HG03571 (cell line): ENCODE results near the gene ZNF483.
"Not testable (repeated sequence)": the region's sequence is repeated elsewhere in the genome, so short reads cannot be mapped to it uniquely, and the experiment has no call there.

Source experiments
- ATAC-seq: cut with Tn5 transposase; IDR thresholded peaks from one replicate; pipeline ENCODE4 v1.9.1; 2021; ENCODE audit not compliant: unreplicated experiment

Gene ZNF483

DNA sequence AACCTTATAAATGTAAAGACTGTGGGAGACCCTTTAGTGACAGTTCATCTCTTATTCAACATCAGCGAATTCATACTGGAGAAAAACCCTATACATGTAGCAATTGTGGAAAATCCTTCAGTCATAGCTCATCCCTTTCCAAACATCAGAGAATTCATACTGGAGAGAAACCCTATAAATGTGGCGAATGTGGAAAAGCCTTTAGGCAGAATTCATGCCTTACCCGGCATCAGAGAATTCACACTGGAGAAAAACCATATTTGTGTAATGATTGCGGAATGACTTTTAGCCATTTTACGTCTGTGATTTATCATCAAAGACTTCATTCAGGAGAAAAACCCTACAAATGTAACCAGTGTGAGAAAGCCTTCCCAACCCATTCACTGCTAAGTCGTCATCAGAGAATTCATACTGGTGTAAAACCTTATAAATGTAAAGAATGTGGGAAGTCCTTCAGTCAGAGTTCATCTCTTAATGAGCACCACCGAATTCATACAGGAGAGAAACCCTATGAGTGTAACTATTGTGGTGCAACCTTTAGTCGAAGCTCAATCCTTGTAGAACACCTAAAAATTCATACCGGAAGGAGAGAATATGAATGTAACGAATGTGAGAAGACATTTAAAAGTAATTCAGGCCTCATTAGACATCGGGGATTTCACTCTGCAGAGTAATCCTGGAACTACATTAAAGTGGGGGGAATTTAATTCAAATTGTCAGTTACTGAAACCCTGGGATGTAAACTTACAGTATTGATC, 17.7 kb downstream of the ZNF483 start:
- no peak for ATAC-seq

DNA sequence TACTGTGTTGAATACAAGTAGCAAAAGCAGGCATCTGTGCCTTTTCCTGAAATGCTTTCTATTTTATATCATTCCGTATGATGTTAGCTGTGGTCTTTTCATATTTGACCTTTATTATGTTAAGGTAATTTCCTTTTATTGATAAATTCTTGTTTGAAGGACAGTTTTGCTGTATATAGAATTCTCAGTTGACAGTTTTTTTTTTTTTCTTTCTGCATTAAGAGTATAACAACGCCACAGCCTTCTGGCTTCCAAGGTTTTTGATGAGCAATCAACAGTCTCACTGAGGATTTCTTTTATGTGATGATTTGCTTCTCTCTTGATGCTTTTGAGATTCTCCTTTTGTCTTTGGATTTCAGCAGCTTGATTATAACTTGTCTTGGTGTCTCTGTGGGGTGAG, 23.6 kb downstream of the ZNF483 start:
- ATAC-seq = no peak

GRCh38 chr9:111555425-111555824, 30.4 kb downstream of the ZNF483 start:
- not testable (repeated sequence) for ATAC-seq

GRCh38 chr9:111559000-111559610, 34.1 kb downstream of the ZNF483 start:
- ATAC-seq = no peak

- ATAC-seq = no peak
These were observed 36.3 kb downstream of the ZNF483 start for GRCh38 chr9:111561165-111561719.

GRCh38 chr9:111566234-111566633, 41.3 kb downstream of the ZNF483 start:
- ATAC-seq = no peak

- ATAC-seq = not testable (repeated sequence)
These were observed 43.1 kb downstream of the ZNF483 start for GRCh38 chr9:111568127-111568526.

DNA sequence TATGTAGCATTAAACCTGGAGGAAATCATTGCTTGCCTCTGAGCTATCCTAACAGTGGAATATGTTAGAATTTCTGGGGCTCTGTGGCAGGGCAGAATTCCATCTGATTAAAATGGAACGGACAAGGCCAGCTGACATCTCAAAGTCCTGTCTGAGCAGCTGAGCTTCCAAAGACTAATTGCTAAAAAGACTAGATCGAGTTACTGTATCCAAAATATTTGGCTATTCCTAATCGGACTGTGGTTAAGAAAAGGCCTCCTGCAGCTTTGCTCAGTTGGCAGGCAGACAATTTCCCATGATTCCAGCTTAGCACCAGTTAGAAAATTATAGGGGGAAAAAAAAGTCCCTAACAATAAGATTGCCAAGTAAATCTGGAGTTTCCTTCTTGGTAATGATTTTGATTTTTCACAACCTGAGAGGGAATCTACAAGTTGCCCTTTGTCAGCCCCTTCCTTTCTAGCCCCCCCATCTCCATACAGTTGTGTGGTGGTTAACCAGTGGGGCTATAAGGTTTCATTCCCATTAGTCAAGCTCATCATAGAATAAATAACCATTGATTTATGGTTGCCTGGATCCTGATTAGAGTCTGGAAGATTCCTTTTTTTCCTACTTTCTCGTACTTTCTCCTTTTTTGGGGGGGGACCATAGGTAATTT, 48.1 kb downstream of the ZNF483 start:
- no peak for ATAC-seq

- no peak for ATAC-seq
These were observed 57.9 kb downstream of the ZNF483 start for GRCh38 chr9:111582888-111583287.

DNA sequence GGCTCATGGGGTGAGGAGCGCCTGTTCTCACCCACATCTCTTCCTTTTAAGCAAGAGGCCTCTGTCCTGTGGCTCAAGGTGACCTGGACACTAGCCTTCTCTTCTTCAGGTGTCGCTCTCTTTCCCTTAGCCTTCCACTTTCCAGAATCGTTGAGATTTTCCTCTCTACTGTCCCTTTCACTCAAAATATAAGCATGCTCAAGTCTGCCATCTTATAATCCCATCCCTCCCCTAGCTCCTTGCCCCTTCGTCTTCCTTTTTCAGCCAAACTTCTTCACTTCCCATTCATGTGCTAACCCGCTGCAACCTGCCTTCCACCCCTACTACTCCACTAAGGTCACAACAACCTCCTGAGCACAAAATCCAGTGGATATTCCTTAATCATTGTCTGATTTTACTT, 61.4 kb downstream of the ZNF483 start:
- ATAC-seq = no peak

DNA sequence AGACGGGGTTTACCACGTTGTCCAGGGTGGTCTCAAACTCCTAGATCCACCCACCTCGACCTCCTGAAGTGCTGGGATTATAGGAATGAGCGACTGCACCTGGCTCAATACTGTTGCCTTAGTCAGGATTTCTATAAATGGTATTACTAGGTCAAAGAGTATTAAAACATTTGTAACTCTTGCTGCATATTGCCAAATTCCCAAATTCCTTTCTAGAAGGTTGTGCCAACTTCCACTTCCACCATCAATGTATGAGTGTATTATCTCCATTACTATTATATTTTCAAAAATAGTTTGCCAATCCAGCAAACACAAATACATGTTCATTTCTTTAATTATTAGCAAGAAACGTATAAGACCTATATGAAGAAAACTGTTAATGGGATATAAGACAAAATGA, 63.9 kb downstream of the ZNF483 start:
- no peak for ATAC-seq

- peak; percentile 54 for ATAC-seq
These were observed 73.1 kb downstream of the ZNF483 start for GRCh38 chr9:111597852-111598732.

- no peak for ATAC-seq
These were observed 73.7 kb downstream of the ZNF483 start for GRCh38 chr9:111598733-111599091.

GRCh38 chr9:111599092-111599954, 74.3 kb downstream of the ZNF483 start, which contains the start of gene PTGR1:
Gene PTGR1, minus strand, starts transcription at chr9:111599647. Its CDS starts 2,225 bp downstream, at chr9:111597422.
- ATAC-seq = no peak

DNA sequence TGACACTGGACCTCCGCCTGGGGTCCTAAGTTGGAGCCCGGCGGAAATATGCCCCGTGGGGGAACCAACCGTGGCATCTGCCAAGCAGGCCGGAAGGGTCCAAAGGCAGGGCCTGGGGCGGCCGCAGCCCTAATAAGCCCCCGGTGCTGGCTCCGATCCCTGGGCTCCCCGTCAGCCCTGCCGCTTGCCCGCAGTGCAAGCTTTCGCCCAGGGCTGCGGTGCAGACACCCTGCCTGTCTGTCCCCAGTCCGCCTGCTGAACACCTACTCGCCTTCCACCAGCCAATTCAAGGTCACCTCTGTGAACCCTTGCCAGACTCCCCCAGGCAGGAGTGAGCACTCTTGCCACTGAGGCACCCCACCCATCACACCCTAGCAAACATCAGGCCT, 75.0 kb downstream of the ZNF483 start:
- no peak for ATAC-seq

DNA sequence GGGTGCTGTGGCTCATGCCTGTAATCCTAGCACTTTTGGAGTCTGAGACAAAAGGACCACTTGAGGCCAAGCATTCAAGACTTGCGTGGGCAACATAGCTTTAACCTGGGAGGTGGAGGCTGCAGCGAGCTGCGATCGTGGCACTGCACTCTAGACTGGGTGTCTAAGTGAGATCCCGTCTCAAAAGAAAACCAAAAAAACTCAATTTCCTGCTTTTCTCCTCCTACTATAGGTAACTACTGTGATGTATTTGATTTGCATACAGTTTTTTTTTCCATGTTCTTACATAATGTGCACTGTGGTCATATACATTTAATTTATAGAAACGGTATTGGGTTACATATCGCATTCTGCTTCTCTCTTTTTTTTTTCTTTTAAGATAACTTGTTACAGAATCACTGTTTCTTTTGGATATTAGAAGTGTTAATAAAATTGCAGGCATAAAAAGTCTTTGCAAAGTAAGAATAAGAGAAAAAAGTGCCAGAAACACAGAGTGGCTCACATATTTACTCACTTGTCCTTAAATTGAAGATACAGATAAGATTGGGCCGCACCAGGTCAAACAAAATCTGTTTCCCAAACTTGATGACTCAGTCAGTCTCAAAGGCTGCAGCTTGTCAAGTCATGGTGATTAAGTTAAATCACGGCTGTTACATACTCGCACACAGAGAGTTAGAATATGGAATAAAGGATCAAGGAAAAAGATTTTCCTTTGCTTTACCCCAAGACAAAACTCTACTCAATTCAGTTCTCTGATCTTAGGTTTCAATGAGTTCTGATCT, 76.4 kb downstream of the ZNF483 start:
- no peak for ATAC-seq

DNA sequence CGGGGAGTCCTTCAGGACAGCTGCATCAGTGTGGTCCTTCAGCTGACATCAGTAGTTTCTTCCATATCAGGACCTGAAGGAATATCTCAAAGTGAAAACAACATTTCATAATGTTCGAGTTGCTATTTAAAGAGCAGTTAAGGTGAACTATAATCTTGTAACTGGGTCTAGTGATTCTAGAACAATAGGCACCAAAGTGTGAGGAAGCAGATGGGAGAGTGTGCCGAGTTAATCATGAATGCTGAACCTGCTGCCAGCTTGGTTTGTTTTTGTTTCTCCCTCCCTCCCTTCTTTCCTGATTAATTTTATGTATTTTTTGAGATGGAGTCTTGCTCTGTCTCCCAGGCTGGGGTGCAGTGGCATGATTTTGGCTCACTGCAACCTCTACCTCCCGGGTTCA, 78.1 kb downstream of the ZNF483 start:
- no peak for ATAC-seq

DNA sequence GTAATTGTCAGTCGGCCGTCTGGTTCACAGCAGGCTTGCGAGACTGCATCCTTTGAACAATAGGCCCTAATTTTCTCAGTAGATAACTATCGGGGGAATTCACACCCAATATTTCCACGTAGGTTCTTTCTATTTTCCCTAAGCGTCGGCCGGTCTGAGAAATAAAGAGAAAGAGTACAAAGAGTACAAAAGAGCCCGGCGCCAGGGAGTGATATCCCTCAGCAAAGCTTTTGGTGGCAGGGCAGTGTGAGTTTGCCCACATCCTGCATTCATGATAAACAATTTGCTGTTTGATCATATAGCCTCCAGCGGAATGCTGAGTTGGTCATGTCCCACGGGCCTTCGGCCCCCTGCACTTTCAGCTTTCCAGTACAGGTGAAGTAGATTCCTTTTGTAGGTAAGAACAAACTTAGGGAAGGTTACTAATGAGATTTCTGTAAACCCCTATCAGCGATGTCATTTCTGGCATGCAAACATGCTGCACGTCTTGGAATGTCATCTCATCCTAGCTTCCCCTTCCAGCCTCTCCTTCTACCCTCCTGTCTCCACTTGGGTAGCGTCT, 79.2 kb downstream of the ZNF483 start:
- ATAC-seq = no peak

DNA sequence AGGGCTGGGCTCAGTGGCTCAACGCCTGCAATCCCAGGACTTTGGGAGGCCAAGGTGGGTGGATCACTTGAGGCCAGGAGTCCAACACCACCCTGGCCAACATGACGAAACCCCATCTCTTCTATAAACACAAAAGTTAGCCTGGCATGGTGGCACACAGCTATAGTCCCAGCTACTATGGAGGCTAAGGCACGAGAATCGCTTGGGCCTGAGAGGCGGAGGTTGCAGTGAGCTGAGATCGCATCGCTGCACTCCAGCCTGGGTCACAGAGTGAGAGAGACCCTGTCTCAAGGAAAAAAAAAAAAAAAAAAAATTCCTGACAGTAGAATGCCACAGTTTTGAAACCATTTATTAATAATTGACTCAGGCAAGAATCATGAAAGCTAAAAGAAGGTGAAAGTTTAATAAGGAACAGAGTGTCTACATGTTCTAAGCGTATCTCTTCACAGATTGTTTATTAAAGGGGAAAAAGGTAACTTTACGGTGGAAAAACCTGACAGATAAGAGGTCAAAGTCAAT, 80.1 kb downstream of the ZNF483 start:
- ATAC-seq = no peak
